ENCODE measurements around the gene CCDC91. TPM values are rescaled to one million over a fixed set of nuclear protein-coding genes. Genes with fewer than 3 reads are reported as not detected.

The CCDC91 gene
- total and polyA plus RNA-seq, 2 of the 4 experiments (the other 2 are of a cell fraction), result 8.6 to 14.7 TPM

- Histone ChIP-seq H3K9me3 (ENCODE audit: control insufficient read depth, insufficient read depth, low read length) (no peaks in the 10 kb centered on the region), H2AK9ac (replicated peaks; ENCODE audit: low read depth, low read length, poor library complexity) (no peak overlapping the region), H3K27ac (ENCODE audit: insufficient read depth, low read length) (no peak overlapping the region), H4K8ac (ENCODE audit: low read depth in 2 of 2, low read length in 2 of 2) (no peak overlapping the region), H3K23ac (ENCODE audit: low read depth, low read length) (no peak overlapping the region), H4K5ac (ENCODE audit: low read depth, low read length) (no peak overlapping the region), H4K91ac (ENCODE audit: insufficient read depth, low read depth, low read length) (no peak overlapping the region), H3K9me1 (ENCODE audit: insufficient read depth, low read length) (peaks cover 2% of the 10 kb centered on the region; the same call in 1 of the 2 replicates), H3K9ac (ENCODE audit: low read depth, low read length) (no peak overlapping the region), H3K56ac (ENCODE audit: extremely low read depth, insufficient read depth, low read length) (no peak overlapping the region), H3K18ac (ENCODE audit: low read depth, low read length) (no peak overlapping the region), H2BK15ac (ENCODE audit: low read depth, low read length) (no peak overlapping the region), H2BK20ac (ENCODE audit: low read depth, low read length) (no peak overlapping the region), H4K20me1 (ENCODE audit: insufficient read depth, low read length) (peaks cover 3% of the 10 kb centered on the region; the same call in 1 of the 2 replicates), H2BK5ac (ENCODE audit: low read depth, low read length, poor library complexity, severe bottlenecking) (no peak overlapping the region), H3K4me1 (ENCODE audit: control insufficient read depth, insufficient read depth, low read length) (no peaks in the 10 kb centered on the region), H3K27me3 (ENCODE audit: control insufficient read depth, insufficient read depth, low read length) (no peaks in the 10 kb centered on the region), H3K79me1 (ENCODE audit: low read depth in 1 of 2, low read length in 2 of 2) (peaks cover 0 to 3% of the 10 kb centered on the region in 2 experiments; a peak in 2 of 4 replicates), H2AK5ac (ENCODE audit: low read depth, low read length) (no peak overlapping the region), H3K4me3 (ENCODE audit: insufficient read depth, low read depth, low read length) (no peak overlapping the region), H2AFZ (replicated peaks; ENCODE audit: low read length, poor library complexity) (no peak overlapping the region), H3K4me2 (ENCODE audit: low read depth, low read length) (no peak overlapping the region), H2BK120ac (ENCODE audit: low read depth, low read length) (no peak overlapping the region), H3K14ac (replicated peaks; ENCODE audit: low read depth, low read length) (no peak overlapping the region), H3K4ac (ENCODE audit: low read depth, low read length) (no peak overlapping the region), H3K36me3 (ENCODE audit: control insufficient read depth, insufficient read depth, low read length) (no peaks in the 10 kb centered on the region)
- POLR2A ChIA-PET (ENCODE audit: unreplicated experiment), result no interaction called here
- in situ Hi-C loops (cut with MboI; ENCODE audit: low sequenced_read_pairs) (no loop called here), intact Hi-C loops (cut with micrococcal nuclease) (loop anchor here (5.0 kb wide), 1 partner anchor 51 kb away; no protein-coding TSS in a partner anchor), dilution Hi-C loops (cut with HindIII; ENCODE audit: low sequenced_read_pairs, unreplicated experiment) (no loop called here)
- BruUV-seq (replicated peaks), result no TSS peak
- CTCF ChIA-PET, result no interaction called here
- no peak for DNase-seq
- 14% methylated on average over 1 of the region's 3 CpGs; no CpG with 5 or more reads in 1 of the 2 experiments for WGBS, 2 experiments (ENCODE audit: extremely low coverage in 2 of 2, insufficient read length in 1 of 2)
- no peak for ATAC-seq (ENCODE audit: low read depth)
- TF ChIP-seq RAD21 (IDR thresholded peaks at IDR 0.05; ENCODE audit: low read length) (no peak), MAZ (IDR thresholded peaks at IDR 0.05; ENCODE audit: borderline replicate concordance, low read depth, low read length) (no peak), SMC3 (IDR thresholded peaks at IDR 0.05; ENCODE audit: low read depth, low read length) (no peak), CEBPB (IDR thresholded peaks at IDR 0.05; ENCODE audit: low read depth, low read length) (no peak), NFE2L2 (IDR thresholded peaks at IDR 0.05; ENCODE audit: low read depth, low read length) (no peak), POLR2A (IDR thresholded peaks at IDR 0.05; ENCODE audit: low read depth, low read length) (no peak), BHLHE40 (IDR thresholded peaks at IDR 0.05; ENCODE audit: low read depth, low read length) (no peak), MXI1 (IDR thresholded peaks at IDR 0.05; ENCODE audit: borderline replicate concordance, low read depth, low read length) (no peak), FOS (IDR thresholded peaks at IDR 0.05; ENCODE audit: low read depth, low read length) (no peak), MAFK (IDR thresholded peaks at IDR 0.05; ENCODE audit: low read depth, low read length) (no peak), USF2 (IDR thresholded peaks at IDR 0.05; ENCODE audit: low read depth, low read length) (no peak), RFX5 (IDR thresholded peaks at IDR 0.05; ENCODE audit: low read depth, low read length) (no peak), CTCF (conservative IDR thresholded peaks at IDR 0.05; ENCODE audit: low read depth, low read length) (no peak), RCOR1 (IDR thresholded peaks at IDR 0.05; ENCODE audit: insufficient replicate concordance, low read length) (no peak), CHD1 (IDR thresholded peaks at IDR 0.05; ENCODE audit: low read depth, low read length) (no peak)
- TF ChIP-seq, protein P1, sequence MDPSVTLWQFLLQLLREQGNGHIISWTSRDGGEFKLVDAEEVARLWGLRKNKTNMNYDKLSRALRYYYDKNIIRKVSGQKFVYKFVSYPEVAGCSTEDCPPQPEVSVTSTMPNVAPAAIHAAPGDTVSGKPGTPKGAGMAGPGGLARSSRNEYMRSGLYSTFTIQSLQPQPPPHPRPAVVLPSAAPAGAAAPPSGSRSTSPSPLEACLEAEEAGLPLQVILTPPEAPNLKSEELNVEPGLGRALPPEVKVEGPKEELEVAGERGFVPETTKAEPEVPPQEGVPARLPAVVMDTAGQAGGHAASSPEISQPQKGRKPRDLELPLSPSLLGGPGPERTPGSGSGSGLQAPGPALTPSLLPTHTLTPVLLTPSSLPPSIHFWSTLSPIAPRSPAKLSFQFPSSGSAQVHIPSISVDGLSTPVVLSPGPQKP (IDR thresholded peaks at IDR 0.05; ENCODE audit: borderline replicate concordance, low read depth, low read length), result no peak
These were observed 140.9 kb downstream of the CCDC91 start for GRCh38 chr12:28331130-28331529.

Data from IMR-90 (cell line).